Mesenchymal stem cell (in vitro differentiated cells and primary cell): ENCODE measurements around the gene COX19.

Experiments
- DNase-seq: peaks from one replicate; pipeline ENCODE4 v3.0.0-alpha.2; 2013
- H2AFZ ChIP-seq: one replicate; pipeline ENCODE4 v1.6.1; 2013; ENCODE audit warnings: low read depth, mild to moderate bottlenecking, control low read depth, inconsistent platforms, low read length, moderate library complexity
- H2AK5ac ChIP-seq: 2 replicates; pipeline ENCODE4 v1.6.1; 2013; ENCODE audit warnings: low read length, moderate library complexity, mild to moderate bottlenecking, inconsistent platforms; ENCODE audit not compliant: severe bottlenecking
- H2BK120ac ChIP-seq: one replicate; pipeline ENCODE4 v1.6.1; 2013; ENCODE audit warnings: low read depth, mild to moderate bottlenecking, inconsistent platforms, low read length, moderate library complexity
- H2BK12ac ChIP-seq, 2 experiments: one replicate each; pipeline ENCODE4 v1.6.1; 2013; ENCODE audit warnings: inconsistent platforms in 2 of 2, low read length in 2 of 2, mild to moderate bottlenecking in 2 of 2, moderate library complexity in 2 of 2, control low read depth in 1 of 2
- H2BK15ac ChIP-seq: one replicate; pipeline ENCODE4 v1.6.1; 2013; ENCODE audit warnings: mild to moderate bottlenecking, low read depth, inconsistent platforms; ENCODE audit not compliant: poor library complexity, severe bottlenecking
- H2BK5ac ChIP-seq: 2 replicates; pipeline ENCODE4 v1.6.1; 2013; ENCODE audit warnings: low read depth, mild to moderate bottlenecking, low read length, control low read depth, inconsistent platforms; ENCODE audit not compliant: poor library complexity, severe bottlenecking
- H3K14ac ChIP-seq, 2 experiments: one replicate each; pipeline ENCODE4 v1.6.1; 2013; ENCODE audit warnings: inconsistent platforms in 2 of 2, low read length in 2 of 2, control low read depth in 1 of 2, mild to moderate bottlenecking in 1 of 2, moderate library complexity in 1 of 2
- H3K18ac ChIP-seq, 2 experiments: one replicate each; pipeline ENCODE4 v1.6.1; 2013; ENCODE audit warnings: inconsistent platforms in 2 of 2, low read length in 2 of 2, control low read depth in 1 of 2, low read depth in 1 of 2, mild to moderate bottlenecking in 1 of 2
- H3K23ac ChIP-seq, 2 experiments: one replicate each; pipeline ENCODE4 v1.6.1; 2013; ENCODE audit warnings: inconsistent platforms in 2 of 2, low read length in 2 of 2, mild to moderate bottlenecking in 2 of 2, moderate library complexity in 2 of 2, control low read depth in 1 of 2
- H3K27ac ChIP-seq: 2 replicates; pipeline ENCODE4 v1.5.1; 2013; ENCODE audit warnings: mild to moderate bottlenecking, moderate library complexity, low read length, control low read depth, inconsistent platforms; ENCODE audit not compliant: poor library complexity, severe bottlenecking
- H3K27me3 ChIP-seq, 2 experiments: 2 replicates each; pipeline versions ENCODE4 v1.6.1 to v1.7.0; 2013; ENCODE audit warnings: low read length in 2 of 2, mild to moderate bottlenecking in 2 of 2, moderate library complexity in 2 of 2, control low read depth in 1 of 2, inconsistent platforms in 1 of 2; ENCODE audit not compliant: control insufficient read depth in 1 of 2, insufficient read depth in 1 of 2
- H3K36me3 ChIP-seq, 2 experiments: 2 replicates each; pipeline versions ENCODE4 v1.6.1 to v1.7.0; 2013; ENCODE audit warnings: low read length in 2 of 2, control low read depth in 1 of 2, inconsistent platforms in 1 of 2, low read depth in 1 of 2, mild to moderate bottlenecking in 1 of 2; ENCODE audit not compliant: insufficient read depth in 2 of 2, control insufficient read depth in 1 of 2
- H3K4ac ChIP-seq, 2 experiments: one replicate each; pipeline ENCODE4 v1.6.1; 2013; ENCODE audit warnings: inconsistent platforms in 2 of 2, low read length in 2 of 2, mild to moderate bottlenecking in 2 of 2, moderate library complexity in 2 of 2, control low read depth in 1 of 2, low read depth in 1 of 2
- H3K4me1 ChIP-seq: 2 replicates; pipeline ENCODE4 v1.6.1; 2013; ENCODE audit warnings: low read depth, low read length, control low read depth; ENCODE audit not compliant: control insufficient read depth, insufficient read depth
- H3K4me2 ChIP-seq: 2 replicates; pipeline ENCODE4 v1.6.1; 2013; ENCODE audit warnings: low read length, mild to moderate bottlenecking, inconsistent platforms; ENCODE audit not compliant: poor library complexity, severe bottlenecking
- H3K4me3 ChIP-seq, 2 experiments: 2 replicates each; pipeline versions ENCODE4 v1.5.1 to v1.7.0; 2013; ENCODE audit warnings: low read length in 2 of 2, mild to moderate bottlenecking in 2 of 2, control low read depth in 1 of 2, low read depth in 1 of 2; ENCODE audit not compliant: insufficient read depth in 1 of 2
- H3K79me1 ChIP-seq: replicated peaks from 2 replicates; pipeline ENCODE4 v1.6.1; 2013; ENCODE audit warnings: mild to moderate bottlenecking, control low read depth, low read length, inconsistent platforms; ENCODE audit not compliant: poor library complexity, severe bottlenecking
- H3K9ac ChIP-seq: 2 replicates; pipeline ENCODE4 v1.7.0; 2013; ENCODE audit warnings: mild to moderate bottlenecking, low read length, moderate library complexity
- H3K9me3 ChIP-seq: 2 replicates; pipeline ENCODE4 v1.7.0; 2013; ENCODE audit warnings: mild to moderate bottlenecking, low read length; ENCODE audit not compliant: control insufficient read depth
- H4K8ac ChIP-seq: one replicate; pipeline ENCODE4 v1.6.1; 2013; ENCODE audit warnings: inconsistent platforms, mild to moderate bottlenecking, low read length, moderate library complexity
- H4K91ac ChIP-seq: one replicate; pipeline ENCODE4 v1.6.1; 2013; ENCODE audit warnings: mild to moderate bottlenecking, low read length, inconsistent platforms
- WGBS: methylation state at CpG from one replicate; pipeline ENCODE4 v1.1.7; 2013; ENCODE audit warnings: mixed read lengths; 5-methylcytosine and 5-hydroxymethylcytosine counted together

Gene COX19

DNA sequence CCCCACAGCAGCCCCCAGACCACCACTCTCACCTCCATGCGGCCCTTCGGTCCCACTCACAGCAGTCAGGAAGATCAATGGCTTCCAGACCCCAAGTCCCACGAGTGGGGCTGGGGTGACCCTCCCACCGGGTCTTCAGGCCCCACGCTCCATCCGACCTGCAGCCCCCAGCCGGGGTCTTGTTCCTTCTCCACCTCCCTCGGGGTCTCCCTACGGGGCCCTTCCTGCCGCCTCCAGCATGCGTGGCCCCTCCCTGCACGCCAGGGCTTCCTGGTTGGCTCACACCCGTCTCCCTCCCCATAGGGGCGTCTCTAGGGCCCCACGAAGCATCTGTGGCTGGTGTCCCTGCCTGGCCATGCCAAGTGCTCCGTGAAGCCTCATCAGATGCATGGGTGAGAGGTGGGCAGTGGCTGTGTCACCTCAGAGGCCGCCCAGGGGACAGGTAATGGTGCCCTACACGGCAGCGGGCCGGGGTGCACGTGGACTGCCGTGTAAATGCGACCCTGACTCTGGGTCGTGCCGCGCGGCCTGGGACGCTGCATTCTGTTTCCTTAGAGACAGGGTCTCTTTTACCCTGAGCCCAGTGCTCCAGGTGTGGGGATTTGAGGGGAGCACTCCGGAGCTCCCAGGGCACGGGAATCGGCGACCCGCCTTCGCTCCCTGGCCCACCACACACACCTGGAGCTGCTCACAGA lies 40.7 kb downstream of the COX19 start:
- H2BK120ac ChIP-seq = no peak overlapping the region
- H2BK12ac ChIP-seq = no peak overlapping the region
- no peak overlapping the region for H3K23ac ChIP-seq
- no peak for DNase-seq
- no peaks in the 10 kb centered on the region for H3K9me3 ChIP-seq
- H3K18ac ChIP-seq = no peak overlapping the region
- H2AK5ac ChIP-seq = no peak overlapping the region
- H3K9ac ChIP-seq = no peak overlapping the region
- H3K79me1 ChIP-seq = no peaks in the 10 kb centered on the region
- H3K27me3 ChIP-seq = peaks cover 15 to 26% of the 10 kb centered on the region in 2 experiments
- no peak overlapping the region for H4K91ac ChIP-seq
- H2BK15ac ChIP-seq = no peak overlapping the region
- H3K4me1 ChIP-seq = peaks cover 17% of the 10 kb centered on the region
- no peak overlapping the region for H3K4me2 ChIP-seq
- no peak overlapping the region for H3K4me3 ChIP-seq
- no peaks in the 10 kb centered on the region for H3K36me3 ChIP-seq
- no peak overlapping the region for H2AFZ ChIP-seq
- H3K4ac ChIP-seq = no peak overlapping the region
- no peak overlapping the region for H4K8ac ChIP-seq
- no peak overlapping the region for H2BK5ac ChIP-seq
- H3K27ac ChIP-seq = no peak overlapping the region
- H3K14ac ChIP-seq = no peak overlapping the region
- 86% methylated on average over 34 of the region's 34 CpGs for WGBS

DNA sequence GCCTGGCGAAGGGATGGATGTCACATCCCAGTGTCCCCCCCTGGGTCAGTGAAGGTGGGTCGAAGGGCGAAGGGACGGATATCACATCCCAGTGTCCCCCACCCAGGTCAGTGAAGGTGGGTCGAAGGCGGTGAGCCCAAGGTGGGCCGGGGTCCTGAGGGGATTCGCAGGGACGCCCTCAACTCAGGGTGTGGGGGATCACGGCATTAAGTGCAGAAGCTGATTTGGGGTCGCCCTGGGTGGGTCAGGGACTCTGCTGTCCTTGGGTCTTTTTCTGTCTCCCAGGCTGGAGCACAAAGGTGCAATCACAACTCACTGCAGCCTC lies 42.7 kb downstream of the COX19 start:
- Histone ChIP-seq H3K4me2 (no peak overlapping the region), H3K9ac (no peak overlapping the region), H2BK5ac (no peak overlapping the region), H2AK5ac (no peak overlapping the region), H3K4ac (no peak overlapping the region), H3K4me3 (no peak overlapping the region), H4K91ac (no peak overlapping the region), H3K4me1 (peaks cover 17% of the 10 kb centered on the region), H2BK12ac (no peak overlapping the region), H2BK120ac (no peak overlapping the region), H3K36me3 (no peaks in the 10 kb centered on the region), H3K18ac (no peak overlapping the region), H3K9me3 (no peaks in the 10 kb centered on the region), H3K23ac (no peak overlapping the region), H3K27me3 (peaks cover 15 to 28% of the 10 kb centered on the region in 2 experiments), H4K8ac (no peak overlapping the region), H3K27ac (no peak overlapping the region), H2AFZ (no peak overlapping the region), H3K79me1 (no peaks in the 10 kb centered on the region), H2BK15ac (no peak overlapping the region), H3K14ac (no peak overlapping the region)
- WGBS = 93% methylated on average over 11 of the region's 11 CpGs
- DNase-seq = no peak

DNA sequence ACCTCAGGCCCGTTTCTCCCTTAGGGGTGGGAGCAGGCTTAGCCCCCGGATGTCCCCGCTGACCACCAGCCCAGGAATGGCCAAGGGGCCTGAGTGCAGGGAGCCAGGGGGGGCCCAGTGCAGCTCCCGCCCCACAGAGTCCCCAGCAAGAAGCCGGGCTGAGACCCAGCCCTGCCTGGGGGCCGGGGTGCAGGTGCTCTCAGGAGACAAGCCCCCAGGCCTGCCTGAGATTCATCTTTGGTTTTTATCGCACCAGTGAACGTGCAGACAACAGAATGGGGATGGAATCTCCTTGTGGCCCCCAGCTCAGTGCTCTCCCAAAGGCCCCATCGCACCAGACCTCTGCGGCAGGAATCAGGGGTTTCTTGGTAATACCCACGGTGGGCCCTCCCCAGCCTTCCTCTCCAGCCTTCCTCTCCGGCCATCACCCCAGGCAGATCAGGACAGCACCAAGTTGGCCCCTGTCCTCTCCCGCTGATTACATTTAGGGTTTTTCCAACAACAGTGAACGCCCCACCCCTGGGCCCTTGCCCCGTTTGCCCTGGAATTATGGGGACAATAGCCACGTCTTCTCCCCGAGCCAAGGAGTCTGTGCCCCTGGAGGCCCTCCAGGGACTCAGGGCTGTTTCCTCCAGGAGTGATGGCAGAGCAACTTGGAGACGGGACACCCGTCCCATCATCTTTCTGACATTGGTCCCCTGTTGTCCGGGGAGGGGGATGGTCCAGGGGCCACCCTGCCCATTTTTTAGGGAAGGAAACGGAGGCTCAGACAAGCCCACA lies 43.3 kb downstream of the COX19 start:
- Histone ChIP-seq H4K8ac (no peak overlapping the region), H2BK15ac (no peak overlapping the region), H2AK5ac (no peak overlapping the region), H3K9ac (no peak overlapping the region), H3K4ac (no peak overlapping the region), H3K23ac (no peak overlapping the region), H3K4me1 (peaks cover 17% of the 10 kb centered on the region), H3K27me3 (peaks cover 15 to 28% of the 10 kb centered on the region in 2 experiments), H3K4me2 (no peak overlapping the region), H3K9me3 (no peaks in the 10 kb centered on the region), H3K4me3 (no peak overlapping the region), H3K14ac (no peak overlapping the region), H4K91ac (no peak overlapping the region), H2BK120ac (no peak overlapping the region), H3K36me3 (no peaks in the 10 kb centered on the region), H2BK5ac (no peak overlapping the region), H2BK12ac (no peak overlapping the region), H3K18ac (no peak overlapping the region), H3K79me1 (no peaks in the 10 kb centered on the region), H2AFZ (no peak overlapping the region), H3K27ac (no peak overlapping the region)
- no peak for DNase-seq
- WGBS = 89% methylated on average over 21 of the region's 21 CpGs

DNA sequence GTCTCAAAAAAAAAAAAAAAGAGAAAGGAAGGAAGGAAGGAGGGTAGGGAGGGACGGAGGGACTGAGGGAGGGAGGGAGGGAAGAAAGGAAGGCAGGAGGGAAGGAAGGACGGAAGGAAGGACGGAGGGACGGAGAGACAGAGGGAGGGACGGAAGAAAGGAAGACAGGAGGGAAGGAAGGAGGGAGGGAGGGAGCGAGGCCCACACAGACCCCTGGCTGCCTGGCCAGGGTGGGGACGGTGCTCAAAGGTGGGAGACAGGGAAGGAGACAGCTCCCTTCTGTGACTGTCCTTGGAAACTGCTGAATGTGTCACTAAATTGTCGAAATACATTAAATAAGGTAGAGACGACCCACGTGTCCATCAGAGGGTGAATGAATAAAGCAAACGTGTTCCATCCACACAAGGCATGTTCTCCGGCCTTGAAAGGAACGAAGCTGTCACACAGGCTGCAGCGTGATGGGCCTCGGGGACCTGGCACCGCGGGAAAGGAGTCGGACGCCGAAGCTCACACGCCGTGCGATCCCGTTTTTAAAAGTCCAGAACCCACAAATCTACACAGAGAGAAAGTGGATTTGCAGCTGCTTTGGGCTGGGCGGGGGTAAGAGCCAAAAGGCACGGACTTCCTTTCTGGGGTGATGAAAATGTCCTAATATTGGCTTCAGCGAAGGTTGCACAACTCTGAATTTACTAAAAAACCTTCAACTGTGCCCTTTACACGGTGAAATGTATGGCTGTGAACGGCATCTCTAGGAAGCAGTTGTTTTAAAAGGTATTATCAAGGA lies 44.2 kb downstream of the COX19 start:
- H3K36me3 ChIP-seq = no peaks in the 10 kb centered on the region
- no peak overlapping the region for H3K4me2 ChIP-seq
- no peak overlapping the region for H2BK15ac ChIP-seq
- no peak overlapping the region for H3K14ac ChIP-seq
- H2BK12ac ChIP-seq = no peak overlapping the region
- no peak overlapping the region for H3K23ac ChIP-seq
- H3K27ac ChIP-seq = no peak overlapping the region
- H4K8ac ChIP-seq = no peak overlapping the region
- H3K4me3 ChIP-seq = no peak overlapping the region
- H4K91ac ChIP-seq = no peak overlapping the region
- peaks cover 15 to 28% of the 10 kb centered on the region in 2 experiments for H3K27me3 ChIP-seq
- H2AK5ac ChIP-seq = peak overlapping the region; percentile 16
- no peak overlapping the region for H3K18ac ChIP-seq
- no peaks in the 10 kb centered on the region for H3K9me3 ChIP-seq
- H2AFZ ChIP-seq = no peak overlapping the region
- no peak overlapping the region for H2BK120ac ChIP-seq
- H3K79me1 ChIP-seq = no peaks in the 10 kb centered on the region
- H2BK5ac ChIP-seq = no peak overlapping the region
- DNase-seq = no peak
- WGBS = 82% methylated on average over 29 of the region's 29 CpGs
- H3K9ac ChIP-seq = no peak overlapping the region
- H3K4ac ChIP-seq = no peak overlapping the region
- peaks cover 13% of the 10 kb centered on the region for H3K4me1 ChIP-seq
